Liver (tissue), 9 donors: Measurements from ENCODE around the gene MAN2A1. TPM values are rescaled to one million over a fixed set of nuclear protein-coding genes. Genes with fewer than 3 reads are reported as not detected.

ENCODE experiments used
- DNase-seq: peaks from one replicate; pipeline ENCODE4 v3.0.0-alpha.2; 2017; ENCODE audit warnings: low spot score
- H3K27ac ChIP-seq, 2 donors: one replicate each; pipeline ENCODE4 v1.7.0; 2013; ENCODE audit warnings: inconsistent platforms in 2 of 2, low read length in 2 of 2, control low read depth in 1 of 2, low read depth in 1 of 2, mild to moderate bottlenecking in 1 of 2
- H3K27me3 ChIP-seq, 4 donors: one replicate each; pipeline versions ENCODE4 v1.6.1 to v1.7.0; 2013; ENCODE audit warnings: low read length in 3 of 4, inconsistent platforms in 1 of 4, mild to moderate bottlenecking in 1 of 4, moderate library complexity in 1 of 4; ENCODE audit not compliant: control insufficient read depth in 4 of 4, insufficient read depth in 4 of 4
- H3K36me3 ChIP-seq, 4 donors: one replicate each; pipeline versions ENCODE4 v1.6.1 to v1.7.0; 2013; ENCODE audit warnings: low read length in 3 of 4, mild to moderate bottlenecking in 3 of 4, low read depth in 1 of 4, moderate library complexity in 1 of 4; ENCODE audit not compliant: control insufficient read depth in 4 of 4, insufficient read depth in 3 of 4
- H3K4me1 ChIP-seq, 4 donors: one replicate each; pipeline versions ENCODE4 v1.6.1 to v1.7.0; 2013; ENCODE audit warnings: low read length in 3 of 4, mild to moderate bottlenecking in 3 of 4, moderate library complexity in 1 of 4; ENCODE audit not compliant: control insufficient read depth in 4 of 4, insufficient read depth in 4 of 4
- H3K4me3 ChIP-seq, 3 donors: one replicate each; pipeline versions ENCODE4 v1.6.1 to v1.7.0; 2013; ENCODE audit warnings: low read length in 3 of 3, control low read depth in 1 of 3, low read depth in 1 of 3, mild to moderate bottlenecking in 1 of 3
- H3K9ac ChIP-seq, 2 donors: one replicate each; pipeline ENCODE4 v1.7.0; 2013; ENCODE audit warnings: low read length in 2 of 2, mild to moderate bottlenecking in 2 of 2, moderate library complexity in 2 of 2, control low read depth in 1 of 2, low read depth in 1 of 2
- H3K9me3 ChIP-seq, 4 donors: one replicate each; pipeline versions ENCODE4 v1.6.1 to v1.7.0; 2013; ENCODE audit warnings: low read length in 3 of 4; ENCODE audit not compliant: control insufficient read depth in 4 of 4
- CTCF ChIP-seq: fragments of 150-350 bp; IDR thresholded peaks from 2 replicates; pipeline ENCODE4 v1.5.1; 2017; ENCODE audit warnings: improper control_type of control experiment, low read depth, low read length; ENCODE audit not compliant: missing input control
- EGR1 ChIP-seq, 2 donors: IDR thresholded peaks; 2 replicates each; pipeline ENCODE4 v1.6.1; 2016 to 2018; ENCODE audit warnings: antibody characterized with exemption in 2 of 2, low read depth in 2 of 2
- FOXA1 ChIP-seq: IDR thresholded peaks from 2 replicates; pipeline ENCODE4 v1.6.1; 2016; ENCODE audit warnings: antibody characterized with exemption
- FOXA2 ChIP-seq: IDR thresholded peaks from 2 replicates; pipeline ENCODE4 v1.6.1; 2016; ENCODE audit warnings: antibody characterized with exemption
- GABPA ChIP-seq, 2 donors: IDR thresholded peaks in 1 of 2; conservative IDR thresholded peaks in 1 of 2; 2 replicates each; pipeline ENCODE4 v1.6.1; 2016; ENCODE audit warnings: antibody characterized with exemption in 2 of 2, mild to moderate bottlenecking in 1 of 2, moderate library complexity in 1 of 2
- HNF4G ChIP-seq: IDR thresholded peaks from 2 replicates; pipeline ENCODE4 v1.6.1; 2016; ENCODE audit warnings: antibody characterized with exemption
- JUND ChIP-seq, 2 donors: IDR thresholded peaks; 2 replicates each; pipeline ENCODE4 v1.6.1; 2016; ENCODE audit warnings: antibody characterized with exemption in 2 of 2
- MAX ChIP-seq: IDR thresholded peaks from 2 replicates; pipeline ENCODE4 v1.6.1; 2016; ENCODE audit warnings: antibody characterized with exemption
- NR2F2 ChIP-seq: IDR thresholded peaks from 2 replicates; pipeline ENCODE4 v1.6.1; 2016; ENCODE audit warnings: antibody characterized with exemption
- REST ChIP-seq: IDR thresholded peaks from 2 replicates; pipeline ENCODE4 v1.6.1; 2016; ENCODE audit warnings: antibody characterized with exemption, mild to moderate bottlenecking
- RXRA ChIP-seq, 2 donors: IDR thresholded peaks; 2 replicates each; pipeline ENCODE4 v1.6.1; 2017 to 2018; ENCODE audit warnings: antibody characterized with exemption in 2 of 2, mild to moderate bottlenecking in 1 of 2
- SP1 ChIP-seq: IDR thresholded peaks from 2 replicates; pipeline ENCODE4 v1.6.1; 2018; ENCODE audit warnings: antibody characterized with exemption, mild to moderate bottlenecking
- YY1 ChIP-seq: IDR thresholded peaks from 2 replicates; pipeline ENCODE4 v1.6.1; 2016; ENCODE audit warnings: antibody characterized with exemption, mild to moderate bottlenecking
- ZBTB33 ChIP-seq: IDR thresholded peaks from 2 replicates; pipeline ENCODE4 v1.6.1; 2016; ENCODE audit warnings: antibody characterized with exemption
- WGBS: extraction: QIAGEN DNeasy Blood & Tissue Kit; methylation state at CpG from one replicate; pipeline ENCODE4 v1.1.7; 2013; 5-methylcytosine and 5-hydroxymethylcytosine counted together
- polyA plus RNA-seq, 2 donors: library from polyadenylated mRNA; stranded (reverse) in 1 of 2; unstranded in 1 of 2; fragments of 200-250 nt in 1 of 2; fragments of >200 nt in 1 of 2; fragmentation: Nextera tagmentation in 1 of 2; extraction: Ambion mirVana in 1 of 2; gene quantifications; one replicate each; pipeline versions ENCODE4 v1.2.1 to v1.2.3, GENCODE V29; 2013 to 2015
- total RNA-seq, 2 donors: library from RNA; depleted of rRNA; stranded (reverse); fragments of >200 nt; gene quantifications; one replicate each; pipeline ENCODE4 v1.2.3, GENCODE V29; 2014
- donor health status: healthy.
- donor health status: healthy.
- donor health status: healthy.
- donor health status: healthy.
- donor health status: healthy.

The MAN2A1 gene
- total and polyA plus RNA-seq, 4 donors: 21.4 to 82.8 (median 47.3) TPM

- no peak for TF ChIP-seq REST
- TF ChIP-seq FOXA2: no peak
- TF ChIP-seq HNF4G: no peak
Measured at GRCh38 chr5:109853377-109853776, 163.7 kb downstream of the MAN2A1 start (continued).

GRCh38 chr5:109855056-109855455, 165.3 kb downstream of the MAN2A1 start:
- no peak overlapping the region for H3K27ac ChIP-seq
- H3K9ac ChIP-seq: no peak overlapping the region
- TF ChIP-seq JUND (IDR thresholded peaks at IDR 0.05) (no peak), EGR1 (IDR thresholded peaks at IDR 0.05; ENCODE audit: low read depth in 2 of 2) (no peak), SP1 (no peak), CTCF (no peak), NR2F2 (no peak), HNF4G (no peak), MAX (no peak), GABPA (IDR thresholded peaks at IDR 0.05 in 1 of 2, conservative IDR thresholded peaks at IDR 0.05 in 1 of 2) (no peak), YY1 (no peak), REST (no peak), FOXA2 (no peak), ZBTB33 (no peak), RXRA (IDR thresholded peaks at IDR 0.05) (no peak), FOXA1 (no peak)
- no peaks in the 10 kb centered on the region for H3K4me1 ChIP-seq
- H3K4me3 ChIP-seq: no peak overlapping the region
- peaks cover 6 to 45% (median 31%) of the 10 kb centered on the region in 4 donors for H3K36me3 ChIP-seq
- DNase-seq: no peak
- WGBS: 97% methylated on average over 1 of the region's 1 CpG
- no peaks in the 10 kb centered on the region for H3K27me3 ChIP-seq
- no peaks in the 10 kb centered on the region for H3K9me3 ChIP-seq
